Fibroblast of skin of left quadriceps (primary cell): ENCODE measurements around the gene BIRC2.
A peak's percentile ranks its signal among the peaks of the same experiment; 100 is the strongest.

Source experiments
- DNase-seq, 2 experiments: peaks; one replicate each; pipeline ENCODE4 v3.0.0-alpha.2; 2013; ENCODE audit warnings: low read depth in 2 of 2

The BIRC2 gene

DNA sequence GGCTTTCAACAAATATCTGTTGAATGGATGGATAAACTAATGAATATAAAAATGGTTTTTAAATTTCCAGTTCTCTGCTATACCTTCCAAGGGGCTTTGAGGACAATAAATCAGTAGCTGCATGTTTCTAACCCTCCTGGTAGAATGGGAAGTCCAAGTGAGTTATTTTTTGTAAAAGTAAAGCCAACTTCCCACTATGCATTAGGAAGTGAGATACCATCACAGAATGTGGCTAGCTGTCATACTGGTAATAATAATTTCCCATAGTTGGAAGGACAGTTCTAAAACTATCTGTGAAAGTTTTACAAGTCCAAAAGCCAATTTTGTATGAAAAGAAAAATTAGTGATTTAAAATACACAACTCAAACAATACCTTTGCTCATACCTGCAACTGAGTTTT is 55.5 kb downstream of the BIRC2 start:
- DNase-seq = no peak

DNA sequence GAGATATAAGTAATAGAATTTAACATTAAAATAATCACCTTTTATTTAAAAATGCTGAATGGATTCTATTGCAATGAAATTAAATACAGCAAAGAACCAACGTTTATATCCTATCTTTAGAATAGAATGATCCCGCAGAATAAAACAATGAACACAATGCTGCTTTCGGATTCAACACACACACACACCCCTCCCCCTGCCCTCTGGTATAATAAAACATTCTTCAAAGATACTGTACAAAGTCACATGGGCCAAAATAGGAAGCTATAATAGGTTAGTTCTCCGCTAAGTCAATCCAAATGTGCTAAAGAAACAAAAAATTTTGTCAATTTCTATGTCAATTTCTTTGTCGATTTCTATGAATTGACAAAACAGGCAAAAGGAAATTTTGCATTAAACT is 58.5 kb downstream of the BIRC2 start:
- DNase-seq = no peak

DNA sequence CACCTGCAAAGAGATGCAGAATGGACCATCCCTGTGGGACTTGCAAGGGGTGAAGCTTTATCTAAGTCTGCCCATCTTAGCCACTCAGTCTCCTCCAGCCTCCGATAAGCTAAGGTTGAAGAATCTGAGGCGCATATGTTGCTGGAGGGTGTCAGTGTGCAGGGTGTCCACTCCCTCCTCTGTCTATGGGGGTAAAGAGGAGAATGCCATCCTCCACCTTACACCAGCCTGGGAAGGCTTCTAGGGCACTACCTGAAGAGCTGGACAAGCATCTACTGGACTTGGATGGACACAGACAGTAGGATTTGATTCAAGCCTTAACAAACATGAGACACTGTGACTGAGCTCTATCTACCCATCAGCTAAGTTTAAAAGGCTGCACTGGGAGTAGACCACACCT is 59.1 kb downstream of the BIRC2 start:
- DNase-seq = no peak

DNA sequence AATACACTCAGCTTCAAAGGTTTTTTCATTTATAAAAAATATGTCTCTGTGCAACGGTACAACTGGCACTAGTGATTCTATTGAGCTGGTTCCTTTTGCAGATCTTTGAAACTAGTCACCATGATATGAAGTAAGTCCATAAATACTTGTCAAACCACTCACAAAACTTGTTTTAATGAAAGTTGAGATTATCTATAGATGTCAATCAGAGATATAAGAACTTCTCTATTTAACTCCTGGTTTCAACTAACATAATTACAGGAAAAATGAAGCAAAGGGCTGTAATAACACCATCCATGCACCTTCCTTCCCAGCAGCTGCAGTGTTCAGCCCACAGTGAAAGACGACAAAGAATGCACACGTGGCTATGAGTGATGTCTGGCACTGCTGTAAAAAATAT is 60.9 kb downstream of the BIRC2 start:
- DNase-seq = no peak

DNA sequence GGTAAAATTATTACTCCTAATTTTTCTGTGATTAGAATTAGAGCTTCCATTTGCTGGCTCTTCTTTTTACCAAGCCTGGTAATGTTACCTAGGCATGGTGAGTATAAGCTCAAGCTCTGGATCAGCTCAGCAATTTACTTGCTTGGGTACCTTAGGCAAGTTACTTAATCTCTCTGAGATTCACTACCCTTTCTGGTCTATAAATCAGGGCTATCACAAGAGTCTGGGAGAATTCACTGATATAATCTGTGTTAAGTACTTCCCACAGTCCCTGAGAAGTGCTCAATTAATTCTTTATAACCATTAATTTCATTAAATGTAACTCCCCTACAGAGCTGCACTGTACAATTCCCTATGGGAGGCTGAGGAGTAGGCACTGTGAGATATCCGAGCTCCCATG is 61.3 kb downstream of the BIRC2 start:
- DNase-seq = no peak

DNA sequence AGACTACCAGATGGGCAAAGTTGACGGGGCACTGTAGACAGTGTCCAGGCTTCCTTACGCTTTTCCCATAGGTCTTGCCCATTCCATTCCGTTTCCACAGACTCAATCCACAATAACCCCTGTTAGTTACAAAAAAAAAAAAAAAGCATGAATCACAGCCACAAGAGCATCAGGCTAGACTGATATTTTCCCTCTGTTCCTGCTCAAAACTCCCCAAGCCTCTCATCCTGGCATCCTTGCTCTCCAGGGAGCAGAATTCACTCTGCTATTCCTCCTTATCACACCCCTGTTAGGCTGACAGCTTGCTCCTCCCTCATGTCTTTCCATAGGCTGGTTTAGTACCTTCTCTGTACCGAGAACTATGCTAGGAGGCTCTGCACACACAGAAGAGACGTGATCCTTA is 63.4 kb downstream of the BIRC2 start:
- DNase-seq = peak in 1 of 2 experiments; percentile 17

DNA sequence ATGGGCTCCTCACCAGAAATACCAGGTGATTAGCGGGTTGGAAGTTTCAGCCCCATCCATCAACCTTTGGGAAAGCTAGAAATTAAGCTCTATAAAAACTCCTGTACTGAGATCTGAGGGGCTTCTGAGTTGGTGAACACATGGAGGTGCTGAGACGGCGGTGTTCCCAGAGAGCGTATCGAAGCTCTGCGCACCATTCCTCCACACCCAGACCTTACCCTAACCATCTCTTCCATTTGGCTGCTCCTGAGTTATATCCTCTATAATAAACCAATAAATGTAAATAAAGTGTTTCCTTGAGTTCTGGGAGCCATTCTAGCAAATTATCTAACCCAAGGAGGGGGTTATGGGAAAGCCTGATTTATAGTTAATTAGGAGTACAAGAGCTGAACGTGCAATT is 64.1 kb downstream of the BIRC2 start:
- DNase-seq = no peak

DNA sequence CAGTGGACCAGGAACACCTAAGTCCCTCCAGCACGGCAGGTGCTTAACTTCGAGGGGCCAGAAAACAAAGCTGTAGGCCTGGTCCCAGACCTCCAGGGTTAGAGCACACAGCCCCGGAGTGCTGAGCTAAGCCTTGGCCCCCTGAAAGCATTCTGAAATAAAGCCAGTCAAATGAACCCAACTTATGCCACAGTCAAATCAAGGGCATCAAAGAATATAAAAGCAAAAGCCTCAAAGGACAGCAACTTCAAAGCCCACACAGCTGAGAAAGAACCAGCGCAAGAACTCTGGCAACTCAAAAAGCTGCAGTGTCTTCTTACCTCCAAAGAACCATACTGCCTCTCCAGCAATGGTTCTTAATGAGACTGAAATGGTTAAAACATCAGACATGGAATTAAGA is 66.5 kb downstream of the BIRC2 start:
- no peak for DNase-seq

DNA sequence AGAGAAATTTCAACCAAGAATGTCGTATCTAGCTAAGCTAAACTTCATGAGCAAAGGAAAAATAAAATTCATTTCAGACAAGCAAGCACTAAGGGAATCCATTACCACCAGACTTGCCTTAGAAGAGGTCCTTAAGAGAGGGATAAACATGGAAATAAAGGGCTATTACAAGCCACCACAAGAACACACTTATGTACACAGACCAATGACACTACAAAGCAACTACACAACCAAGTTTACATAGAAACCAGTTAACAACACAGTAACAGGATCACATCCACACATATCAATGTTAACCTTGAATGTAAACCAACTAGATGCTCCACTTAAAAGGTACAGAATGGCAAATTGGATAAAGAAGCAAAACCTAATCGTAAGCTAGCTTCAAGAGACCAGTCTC is 67.5 kb downstream of the BIRC2 start:
- DNase-seq = no peak

DNA sequence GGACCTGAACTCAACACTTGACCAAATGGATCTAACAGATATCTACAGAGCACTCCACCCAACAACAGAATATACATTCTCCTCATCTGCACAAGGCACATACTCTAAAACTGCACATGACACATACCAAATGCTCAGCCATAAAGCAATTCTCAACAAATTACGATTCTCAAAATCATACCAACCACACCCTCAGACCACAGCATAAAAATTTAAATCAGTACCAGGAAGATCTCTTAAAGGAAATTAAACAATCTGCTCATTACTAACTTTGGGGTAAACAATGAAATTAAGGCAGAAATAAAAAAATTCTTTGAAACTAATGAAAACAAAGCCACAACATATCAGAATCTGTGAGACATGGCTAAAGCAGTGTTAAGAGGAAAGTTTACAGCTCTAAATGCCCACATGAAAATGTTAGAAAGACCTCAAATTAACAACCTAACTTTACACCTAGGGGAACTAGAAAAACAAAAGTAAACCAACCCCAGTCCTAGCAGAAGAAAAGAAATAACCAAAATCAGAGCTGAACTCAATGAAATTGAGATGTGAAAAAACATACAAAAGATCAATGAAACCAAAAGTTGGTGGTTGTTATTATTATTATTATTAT is 68.4 kb downstream of the BIRC2 start:
- DNase-seq = no peak

DNA sequence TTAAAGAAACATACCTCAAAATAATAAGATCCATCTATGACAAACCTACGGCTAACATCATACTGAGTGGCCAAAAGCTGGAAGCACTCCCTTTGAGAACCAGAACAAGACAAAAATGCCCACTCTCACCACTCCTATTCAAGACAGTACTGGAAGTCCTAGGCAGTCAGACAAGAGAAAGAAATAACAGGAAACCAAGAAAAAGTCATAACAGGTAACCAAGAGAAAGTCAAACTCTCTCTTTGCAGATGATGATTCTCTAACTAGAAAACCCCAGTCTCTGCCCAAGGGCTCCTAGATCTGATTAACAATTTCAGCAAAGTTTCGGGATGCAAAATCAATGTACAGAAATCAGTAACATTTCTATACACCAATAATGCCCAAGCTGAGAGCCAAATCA is 70.0 kb downstream of the BIRC2 start:
- DNase-seq = no peak

DNA sequence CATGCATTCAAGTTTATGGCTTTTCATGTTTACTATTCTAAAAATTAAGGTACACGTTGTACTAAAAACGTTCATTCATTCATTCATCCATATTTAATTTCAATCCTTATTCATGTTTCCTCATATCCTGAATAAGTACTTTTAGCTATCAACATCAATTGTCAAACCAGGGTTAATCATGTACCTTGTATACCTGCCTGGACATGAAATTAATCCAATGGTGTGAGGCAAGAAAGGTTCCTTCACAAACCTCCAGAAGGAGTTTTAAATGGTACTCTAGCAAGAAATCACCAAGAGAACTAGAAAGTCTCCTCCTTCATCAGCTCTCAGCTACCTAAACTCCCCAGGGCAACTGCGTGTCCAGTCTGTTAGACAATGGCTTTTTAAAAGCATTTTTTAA is 72.2 kb downstream of the BIRC2 start:
- DNase-seq = no peak

DNA sequence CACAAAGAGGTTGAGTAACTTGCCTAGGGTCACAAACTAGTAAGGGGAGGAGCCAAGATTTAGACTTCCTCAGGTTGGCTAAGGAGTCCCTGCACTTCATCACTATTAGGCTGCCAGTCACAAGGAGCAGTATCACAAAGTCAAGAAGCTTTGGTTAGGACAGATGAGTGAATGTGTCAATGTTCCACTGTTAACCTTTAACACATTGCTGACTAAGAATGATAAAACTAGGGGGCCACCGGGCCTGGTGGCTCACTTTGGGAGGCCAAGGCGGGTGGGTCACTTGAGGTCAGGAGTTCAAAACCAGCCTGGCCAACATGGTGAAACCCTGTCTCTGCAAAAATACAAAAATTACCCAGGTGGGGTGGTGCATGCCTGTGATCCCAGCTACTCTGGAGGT is 73.5 kb downstream of the BIRC2 start:
- no peak for DNase-seq

DNA sequence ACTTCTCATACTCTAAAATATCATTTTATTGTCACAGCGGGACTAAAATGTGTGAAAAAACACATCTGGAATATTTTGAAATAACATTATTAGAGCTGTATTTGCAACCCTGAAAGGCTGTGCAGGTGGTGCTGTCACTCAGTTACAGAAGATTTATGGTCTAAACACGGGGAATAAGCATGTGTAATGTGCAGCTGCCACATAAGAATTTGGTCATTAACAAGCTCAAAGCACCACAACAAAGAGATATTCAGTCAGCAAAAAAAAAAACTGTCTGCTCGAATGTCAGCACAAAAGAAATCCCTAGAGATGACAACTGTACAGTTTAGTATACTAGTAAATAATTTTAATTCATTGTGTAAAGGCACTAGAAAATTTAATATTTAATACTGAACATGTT is 74.2 kb downstream of the BIRC2 start:
- DNase-seq = no peak

DNA sequence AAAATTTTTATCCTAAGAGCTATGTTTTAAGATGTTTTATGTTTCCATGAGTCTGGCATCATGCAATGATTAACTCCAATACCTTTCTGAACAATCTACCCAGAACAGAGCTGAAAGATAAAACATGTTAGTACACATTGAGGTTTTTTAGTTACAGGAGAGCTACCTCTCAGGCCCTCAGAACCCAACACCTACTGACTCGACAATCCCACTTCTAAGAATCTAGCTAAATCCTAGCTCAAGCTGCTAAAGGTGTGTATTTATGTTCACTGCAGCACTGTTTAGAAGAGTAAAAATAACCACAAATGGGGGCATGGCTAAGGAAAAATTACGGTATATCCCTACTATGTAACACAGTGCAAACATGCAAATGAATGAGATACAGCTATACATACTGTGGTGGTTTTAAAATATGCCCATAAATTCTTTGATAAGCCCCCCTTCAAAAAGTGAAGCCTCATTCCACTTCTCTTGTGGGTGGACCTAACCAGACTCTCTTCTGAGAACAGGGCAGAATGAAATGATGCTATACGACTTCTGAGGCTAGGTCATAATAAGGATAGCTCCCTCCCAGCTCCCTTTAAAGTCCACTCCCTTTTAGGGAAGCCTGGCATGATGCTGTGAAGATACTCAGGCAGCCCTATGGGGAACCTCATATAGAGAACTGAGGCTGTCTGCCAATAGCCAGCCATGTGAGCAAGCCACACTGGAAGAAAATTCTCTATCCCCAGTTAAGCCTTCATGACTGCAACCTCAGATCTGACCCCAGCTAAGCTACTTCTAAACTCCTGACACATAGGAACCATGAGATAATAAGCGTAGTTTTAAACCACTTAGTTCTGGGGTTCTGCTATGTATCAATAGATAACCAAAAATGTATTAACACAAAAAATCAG is 76.1 kb downstream of the BIRC2 start:
- DNase-seq = no peak

DNA sequence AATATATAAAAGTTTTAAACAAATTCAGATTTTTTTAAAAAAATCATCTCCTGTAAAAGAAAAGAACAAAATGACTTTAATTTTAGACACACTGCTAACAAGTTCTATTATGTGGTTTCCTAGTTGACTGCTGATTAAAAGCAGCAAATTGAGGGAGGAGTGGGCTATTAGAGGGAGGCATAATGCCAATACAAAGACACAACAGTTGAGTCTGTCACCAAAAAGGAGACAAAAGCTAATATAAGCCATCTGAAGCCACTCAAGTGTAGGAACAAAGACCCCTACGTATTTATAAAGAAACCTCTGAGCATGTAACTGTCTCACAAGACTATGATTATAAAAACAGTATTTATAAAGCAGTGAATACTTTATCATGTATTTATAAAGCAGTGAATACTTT is 76.9 kb downstream of the BIRC2 start:
- no peak for DNase-seq

DNA sequence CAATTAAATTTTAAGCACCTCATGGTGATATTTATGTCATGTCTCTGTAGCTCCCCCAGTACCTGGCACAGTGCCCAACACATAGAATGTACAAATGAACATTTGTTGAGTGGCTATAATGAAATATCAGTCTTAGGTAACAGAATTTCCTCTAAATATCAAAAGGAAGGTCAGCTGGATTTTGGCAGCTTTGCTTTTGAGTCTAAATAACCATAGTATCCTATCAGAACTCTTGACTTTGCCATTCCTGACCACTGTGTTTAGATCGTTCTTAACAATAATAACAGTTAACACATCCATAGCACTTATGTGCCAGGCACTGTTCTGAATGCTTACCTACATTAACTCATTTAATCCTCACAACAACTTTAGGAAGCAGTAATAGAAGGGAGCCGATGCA is 79.0 kb downstream of the BIRC2 start:
- no peak for DNase-seq

DNA sequence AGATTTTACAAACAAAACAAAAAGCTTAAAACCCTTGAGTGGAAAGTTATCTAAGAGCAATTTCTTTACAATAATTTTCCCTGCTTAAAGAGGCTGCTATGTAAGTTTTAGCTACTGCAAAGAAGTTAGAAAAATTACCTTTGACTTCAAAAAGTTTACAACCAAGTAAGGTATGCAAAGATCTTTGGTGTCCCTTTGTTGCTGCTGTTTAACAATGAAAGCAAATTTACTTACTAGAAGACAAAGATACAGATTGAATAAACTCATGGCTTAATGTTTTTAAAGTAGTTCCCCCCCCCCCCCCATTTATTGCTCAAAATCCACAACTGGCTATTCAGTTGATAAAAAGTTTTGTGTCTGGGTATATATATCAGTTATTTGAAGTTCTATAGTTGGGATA is 79.6 kb downstream of the BIRC2 start:
- no peak for DNase-seq

DNA sequence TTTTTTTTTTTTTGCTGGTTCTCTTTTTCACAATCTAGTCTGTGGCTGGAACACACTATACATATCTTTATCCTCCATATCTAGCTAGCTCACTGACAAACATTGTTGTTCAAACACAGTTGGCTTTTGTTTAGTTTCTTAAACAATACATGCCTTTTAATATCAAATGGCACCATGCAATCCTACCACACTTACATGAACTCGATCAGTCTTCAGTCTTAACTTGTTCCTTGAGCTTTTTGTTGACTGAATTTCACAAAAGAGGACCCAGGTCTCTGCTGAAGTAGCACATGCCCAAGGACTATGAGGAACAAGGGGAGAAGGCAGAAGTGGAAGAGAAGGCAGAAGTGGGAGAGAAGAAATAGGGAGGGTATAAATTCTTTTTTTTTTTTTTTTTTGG is 80.1 kb downstream of the BIRC2 start:
- no peak for DNase-seq
